NCI-H146 treated with DMSO at 0.1 percent for 48 hours (cell line): ENCODE measurements around the gene BMERB1.
"Not testable (repeated sequence)": the region's sequence is repeated elsewhere in the genome, so short reads cannot be mapped to it uniquely, and the experiment has no call there.

Experiments
- DNase-seq: peaks from one replicate; lab custom pipeline; 2025; ENCODE audit not compliant: unreplicated experiment; lab: John Stamatoyannopoulos, UW

Gene BMERB1

GRCh38 chr16:15434425-15435215 lies at the start of gene BMERB1:
TSS of gene BMERB1 (plus strand) at chr16:15434588. CDS start at chr16:15434654, 66 bp downstream.
- no peak for DNase-seq

GRCh38 chr16:15388060-15388459 lies 46.3 kb upstream of the BMERB1 start:
- DNase-seq: not testable (repeated sequence)

- not testable (repeated sequence) for DNase-seq
These were observed 44.5 kb upstream of the BMERB1 start for GRCh38 chr16:15389916-15390315.

- not testable (repeated sequence) for DNase-seq
These were observed 41.4 kb upstream of the BMERB1 start for GRCh38 chr16:15393025-15393424.

- peak; percentile 30 for DNase-seq
These were observed 38.5 kb upstream of the BMERB1 start, which contains the start of gene MPV17L for GRCh38 chr16:15395631-15396508. TSS of gene MPV17L (plus strand) at chr16:15395754. CDS start at chr16:15395898, 144 bp downstream.

GRCh38 chr16:15396509-15396829 lies 37.9 kb upstream of the BMERB1 start:
- DNase-seq: not testable (repeated sequence)

- DNase-seq: no peak
These were observed 37.3 kb upstream of the BMERB1 start for GRCh38 chr16:15396948-15397594.

GRCh38 chr16:15398618-15399316 lies 35.6 kb upstream of the BMERB1 start:
- no peak for DNase-seq

- DNase-seq: no peak
These were observed 35.1 kb upstream of the BMERB1 start for GRCh38 chr16:15399317-15399716.

GRCh38 chr16:15400314-15400713 lies 34.1 kb upstream of the BMERB1 start:
- DNase-seq: not testable (repeated sequence)

- no peak for DNase-seq
These were observed 32.4 kb upstream of the BMERB1 start for GRCh38 chr16:15401972-15402371.

- DNase-seq: no peak
These were observed 30.9 kb upstream of the BMERB1 start for GRCh38 chr16:15403392-15403995.

- not testable (repeated sequence) for DNase-seq
These were observed 30.3 kb upstream of the BMERB1 start for GRCh38 chr16:15404091-15404490.

- no peak for DNase-seq
These were observed 29.6 kb upstream of the BMERB1 start for GRCh38 chr16:15404792-15405191.

- DNase-seq: not testable (repeated sequence)
These were observed 26.6 kb upstream of the BMERB1 start for GRCh38 chr16:15407756-15408155.

- not testable (repeated sequence) for DNase-seq
These were observed 24.9 kb upstream of the BMERB1 start for GRCh38 chr16:15409476-15409875.

- DNase-seq: no peak
These were observed 18.8 kb upstream of the BMERB1 start for GRCh38 chr16:15415511-15415985.

- DNase-seq: no peak
These were observed 17.2 kb upstream of the BMERB1 start for GRCh38 chr16:15417197-15417596.

- DNase-seq: no peak
These were observed 16.2 kb upstream of the BMERB1 start for GRCh38 chr16:15418206-15418605.

GRCh38 chr16:15421696-15422095 lies 12.7 kb upstream of the BMERB1 start:
- DNase-seq: not testable (repeated sequence)
